Measurements from ENCODE around the gene TM4SF1.
"Not testable (repeated sequence)": the region's sequence is repeated elsewhere in the genome, so short reads cannot be mapped to it uniquely, and the experiment has no call there.

Gene TM4SF1

DNA sequence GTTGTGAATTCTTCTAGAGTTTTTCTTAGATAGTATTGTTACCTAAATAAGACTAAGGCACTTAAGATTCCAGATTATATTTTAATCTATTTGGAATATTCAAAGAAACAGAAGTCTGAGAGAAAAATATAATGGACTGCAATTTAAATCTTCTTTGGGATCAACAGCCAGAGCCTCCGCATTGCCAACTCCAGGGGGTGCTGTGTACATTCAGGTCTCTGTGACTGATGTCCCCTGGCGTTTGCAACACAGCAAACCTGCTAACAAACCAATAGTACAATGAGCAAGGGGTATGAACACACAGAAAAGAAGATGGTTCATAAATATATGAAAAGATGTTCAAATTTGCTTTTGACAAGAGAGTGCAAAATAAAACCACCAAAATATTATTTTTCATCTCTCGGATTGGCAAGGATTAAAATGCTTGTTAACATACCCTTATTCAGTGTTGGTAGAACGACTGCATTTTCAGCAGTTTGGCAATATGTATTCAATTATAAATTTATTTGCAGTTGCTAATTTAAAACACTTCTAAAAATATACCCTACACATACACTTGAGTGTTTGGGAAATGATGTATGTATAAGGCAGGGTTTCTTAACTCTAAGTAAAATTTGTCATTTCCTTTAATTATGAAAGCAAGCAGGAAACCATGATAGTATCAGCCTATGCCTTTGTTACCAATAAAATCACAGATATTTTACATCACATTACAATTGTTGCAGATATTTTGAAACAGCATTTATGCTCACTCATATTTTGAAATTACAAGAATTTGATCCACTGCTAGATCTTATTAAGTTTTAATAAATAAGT, 16.1 kb upstream of the TM4SF1 start:
- DNase-seq: peak; percentile 8

GRCh38 chr3:149391960-149392359, 14.5 kb upstream of the TM4SF1 start:
- DNase-seq: no peak

GRCh38 chr3:149390772-149391212, 13.3 kb upstream of the TM4SF1 start:
- no peak for DNase-seq

GRCh38 chr3:149390294-149390693, 12.8 kb upstream of the TM4SF1 start:
- no peak for DNase-seq

GRCh38 chr3:149388531-149389417, 11.3 kb upstream of the TM4SF1 start:
- DNase-seq: no peak

DNA sequence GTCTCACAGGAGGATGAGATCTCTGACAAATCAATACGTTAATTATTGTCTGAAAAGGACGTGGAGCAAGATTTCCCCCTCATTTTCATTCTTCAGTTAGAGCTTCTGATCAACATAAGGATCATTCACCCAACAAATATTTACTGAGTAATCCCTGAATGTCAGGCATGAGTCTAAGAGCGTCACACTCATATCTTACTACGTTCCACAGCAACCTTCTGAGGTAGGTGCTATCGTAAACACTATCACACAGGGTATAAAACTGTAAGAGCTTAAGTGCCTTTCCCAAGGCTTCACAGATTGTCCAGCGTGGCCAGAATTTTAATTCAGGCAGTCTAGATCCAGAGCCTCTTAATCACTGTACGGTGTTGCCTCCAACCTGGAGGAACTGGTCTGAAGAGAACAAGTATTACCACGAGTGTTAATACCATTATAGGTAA, 10.6 kb upstream of the TM4SF1 start:
- DNase-seq: no peak

DNA sequence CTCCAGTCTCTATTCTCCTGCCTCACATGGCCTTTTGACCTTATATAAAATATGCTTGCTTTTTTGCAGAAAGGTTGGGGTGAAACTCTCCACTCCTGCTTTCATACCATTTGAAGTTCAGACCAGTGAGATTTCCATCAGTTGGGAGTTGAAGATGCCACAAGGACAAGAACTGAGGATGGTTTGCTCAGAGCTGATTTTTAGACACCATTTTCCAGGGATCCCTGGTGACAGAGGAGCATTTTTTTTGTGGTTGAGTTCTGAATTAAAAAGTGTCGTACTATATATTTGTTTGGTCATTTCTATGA, 8.8 kb upstream of the TM4SF1 start:
- DNase-seq: no peak

GRCh38 chr3:149385617-149386298, 8.3 kb upstream of the TM4SF1 start:
- no peak for DNase-seq

- DNase-seq: no peak
Observed at GRCh38 chr3:149384911-149385321, 7.5 kb upstream of the TM4SF1 start.

- no peak for DNase-seq
Observed at GRCh38 chr3:149384167-149384566, 6.7 kb upstream of the TM4SF1 start.

DNA sequence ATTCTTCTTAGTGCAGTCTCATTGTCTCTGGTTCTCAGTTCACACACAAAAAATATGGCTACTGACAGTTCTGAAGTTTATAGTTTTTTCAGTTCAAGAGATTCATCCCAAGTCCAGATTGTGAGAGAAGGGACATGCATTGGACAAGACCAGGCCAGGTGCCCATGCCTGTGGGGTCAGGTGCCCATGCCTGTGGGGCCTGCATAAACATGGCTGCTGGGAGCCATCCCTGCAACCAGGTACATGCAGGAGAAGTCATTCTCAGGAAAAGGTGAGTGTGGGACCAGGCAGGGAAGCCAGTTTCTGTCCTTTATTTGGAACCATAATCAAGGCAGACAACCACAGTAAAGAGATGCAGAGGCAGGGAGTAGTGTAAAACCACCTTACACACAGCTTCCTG, 6.3 kb upstream of the TM4SF1 start:
- no peak for DNase-seq

DNA sequence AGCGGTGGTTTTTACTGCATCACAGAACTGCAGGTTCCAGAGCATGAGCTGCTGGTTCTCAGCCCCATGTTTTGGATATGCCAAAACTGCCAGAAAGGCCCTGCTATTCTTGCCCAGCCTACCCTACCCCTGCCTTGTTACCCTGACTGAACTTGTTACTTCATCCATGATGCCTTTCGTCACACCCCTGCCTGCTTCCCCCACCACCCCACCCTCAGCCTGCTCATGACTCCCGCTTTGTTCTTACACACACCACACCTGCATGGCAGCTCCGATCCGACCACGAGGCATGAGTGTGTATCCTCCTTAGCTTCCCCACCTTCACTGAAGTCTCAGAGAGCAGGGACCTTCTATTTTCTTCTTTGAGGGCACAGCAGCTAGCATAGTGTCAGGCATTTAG, 5.1 kb upstream of the TM4SF1 start:
- no peak for DNase-seq

- no peak for DNase-seq
Observed at GRCh38 chr3:149382101-149382467, 4.6 kb upstream of the TM4SF1 start.

- no peak for DNase-seq
Observed at GRCh38 chr3:149381173-149382100, 4.0 kb upstream of the TM4SF1 start.

DNA sequence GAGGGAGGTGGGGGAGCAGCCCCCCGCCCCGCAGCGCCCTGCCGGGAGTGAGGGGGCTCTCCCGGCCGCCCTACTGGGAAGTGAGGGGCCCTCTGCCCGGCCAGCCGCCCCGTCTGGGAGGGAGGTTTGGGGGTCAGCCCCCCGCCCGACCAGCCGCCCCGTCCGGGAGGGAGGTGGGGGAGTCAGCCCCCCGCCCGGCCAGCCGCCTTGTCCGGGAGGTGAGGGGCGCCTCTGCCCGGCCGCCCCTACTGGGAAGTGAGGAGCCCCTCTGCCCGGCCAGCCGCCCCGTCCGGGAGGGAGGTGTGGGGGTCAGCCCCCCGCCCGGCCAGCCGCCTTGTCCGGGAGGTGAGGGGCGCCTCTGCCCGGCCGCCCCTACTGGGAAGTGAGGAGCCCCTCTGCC, 2.8 kb upstream of the TM4SF1 start:
- DNase-seq: not testable (repeated sequence)

DNA sequence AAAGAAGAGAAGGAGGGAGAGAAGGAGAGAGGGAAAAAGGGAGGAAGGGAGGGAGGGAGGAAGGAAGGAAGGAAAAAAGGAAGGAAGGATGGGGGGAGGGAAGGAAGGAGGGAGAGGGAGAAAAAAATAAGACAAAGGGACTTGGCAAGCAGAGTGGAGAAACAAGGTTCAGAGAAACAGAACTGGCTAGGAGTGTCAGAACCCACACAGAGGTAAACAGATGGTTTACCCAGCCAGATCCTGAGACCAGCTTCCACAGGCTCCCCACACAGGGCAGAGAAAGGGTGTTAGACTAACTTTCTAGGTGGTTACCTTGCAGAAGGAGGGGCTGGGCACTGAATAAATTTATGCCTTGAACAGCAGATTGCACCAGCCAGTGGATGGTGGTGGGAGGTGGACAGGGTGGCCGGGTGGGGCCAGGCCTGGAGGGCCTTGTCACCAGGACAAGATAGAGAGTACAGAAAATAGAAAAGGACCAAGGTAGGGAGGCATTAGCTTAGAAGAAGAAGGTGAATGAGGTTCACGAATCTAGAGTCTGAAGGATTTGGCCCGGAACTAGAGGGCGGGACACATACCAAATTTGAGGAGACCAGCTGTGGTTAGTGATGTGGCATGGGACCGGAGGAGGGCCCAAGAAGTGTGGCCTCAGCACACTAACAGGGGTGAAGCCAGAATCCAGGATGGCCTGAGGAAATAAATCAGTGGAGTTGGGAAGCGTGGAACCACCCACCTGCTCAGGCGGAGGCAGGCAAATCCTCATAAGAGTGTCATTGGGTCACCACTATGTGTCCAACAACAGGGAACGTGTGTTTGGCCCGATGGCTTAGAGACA, 1.2 kb upstream of the TM4SF1 start:
- DNase-seq: no peak

DNA sequence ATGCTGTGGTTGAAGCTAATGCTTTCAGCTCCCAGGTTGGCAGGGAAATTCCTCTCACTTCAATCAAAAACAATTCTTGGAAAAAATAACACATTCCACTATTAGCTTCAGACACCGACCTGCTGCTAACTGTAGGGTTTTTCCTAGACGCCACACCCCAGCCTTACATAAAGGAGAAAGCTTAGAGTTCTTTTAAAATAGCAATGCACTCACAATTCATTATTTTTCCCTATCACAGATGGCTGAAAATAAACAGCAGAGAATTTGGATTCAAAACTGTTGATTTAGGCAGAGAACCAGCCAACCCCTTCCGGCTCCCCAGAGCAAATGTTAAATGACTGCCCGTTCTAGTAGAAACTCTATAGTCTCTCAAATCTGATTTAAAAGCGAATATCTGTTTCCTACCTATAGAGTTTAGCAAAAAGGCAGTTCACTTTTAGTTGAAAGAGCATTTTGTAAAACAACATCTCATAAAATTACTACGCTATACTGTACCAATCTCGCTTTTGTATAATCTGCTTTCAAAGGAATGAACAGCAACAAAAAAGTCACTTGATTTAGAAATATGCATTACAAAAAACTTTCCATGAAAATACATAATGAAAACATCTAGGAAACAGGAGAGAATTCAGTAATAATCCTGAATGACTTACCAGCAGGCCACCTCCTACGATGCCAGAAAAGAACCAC, 586 bp downstream of the TM4SF1 start:
- DNase-seq: no peak

DNA sequence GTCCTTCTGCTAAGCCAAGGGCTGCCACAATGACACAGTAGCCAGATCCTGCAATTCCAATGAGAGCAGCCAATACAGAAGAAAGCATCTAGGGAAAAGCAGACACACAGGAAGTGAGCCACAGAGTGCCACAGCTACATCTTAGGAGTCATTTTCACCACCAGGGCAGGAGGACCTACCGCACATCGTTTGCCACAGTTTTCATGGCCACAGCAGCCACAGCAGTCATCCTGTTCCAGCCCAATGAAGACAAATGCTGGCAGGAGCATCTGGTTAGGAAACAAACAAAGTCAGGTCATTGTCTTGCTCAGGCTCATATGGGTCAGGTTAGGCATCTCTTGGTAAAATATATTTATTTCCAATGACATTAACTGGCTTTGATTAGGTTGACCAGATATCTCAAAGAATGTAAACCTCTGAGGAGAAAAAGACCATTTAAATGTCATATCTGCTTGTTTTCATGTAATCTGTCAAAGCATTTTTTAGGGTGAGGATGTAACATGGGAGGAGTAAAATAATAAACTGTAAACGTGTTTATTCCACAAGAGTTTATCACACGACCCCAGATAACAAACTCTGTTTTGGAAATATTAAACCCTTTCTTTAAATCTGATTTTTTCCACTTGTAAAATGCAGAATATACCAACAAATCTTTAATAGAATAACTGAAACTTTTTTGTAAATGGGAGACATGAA, 1.8 kb downstream of the TM4SF1 start:
- no peak for DNase-seq

- no peak for DNase-seq
Observed at GRCh38 chr3:149374793-149375500, 2.5 kb downstream of the TM4SF1 start.

DNA sequence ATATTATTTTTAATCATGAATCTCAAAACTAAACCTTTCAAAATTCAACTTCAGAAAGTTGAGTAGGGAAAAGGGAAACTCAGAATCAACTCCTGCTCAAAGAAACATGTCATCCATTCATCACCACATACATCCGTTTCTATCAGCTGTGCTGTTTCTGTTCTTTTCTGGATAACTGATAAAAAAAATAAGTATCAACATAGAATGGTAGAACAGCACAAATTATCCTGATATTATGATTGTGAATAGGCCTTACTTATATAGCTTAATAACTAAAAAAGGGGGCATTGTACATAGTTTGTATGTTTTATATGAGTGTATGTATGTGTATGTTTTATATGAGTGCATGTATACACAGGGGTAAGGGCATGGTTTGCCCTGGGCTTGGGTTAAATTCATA, 3.1 kb downstream of the TM4SF1 start:
- no peak for DNase-seq
